ENCODE results near the gene SLC30A1. TPM values are rescaled to one million over a fixed set of nuclear protein-coding genes. Genes with fewer than 3 reads are reported as not detected.

The SLC30A1 gene
- total and polyA plus RNA-seq, 2 of the 13 experiments (the other 11 are each of a cell fraction or from before 2014, with no cell fraction given) = 5.9 to 24.4 TPM

- TF ChIP-seq, protein P1, sequence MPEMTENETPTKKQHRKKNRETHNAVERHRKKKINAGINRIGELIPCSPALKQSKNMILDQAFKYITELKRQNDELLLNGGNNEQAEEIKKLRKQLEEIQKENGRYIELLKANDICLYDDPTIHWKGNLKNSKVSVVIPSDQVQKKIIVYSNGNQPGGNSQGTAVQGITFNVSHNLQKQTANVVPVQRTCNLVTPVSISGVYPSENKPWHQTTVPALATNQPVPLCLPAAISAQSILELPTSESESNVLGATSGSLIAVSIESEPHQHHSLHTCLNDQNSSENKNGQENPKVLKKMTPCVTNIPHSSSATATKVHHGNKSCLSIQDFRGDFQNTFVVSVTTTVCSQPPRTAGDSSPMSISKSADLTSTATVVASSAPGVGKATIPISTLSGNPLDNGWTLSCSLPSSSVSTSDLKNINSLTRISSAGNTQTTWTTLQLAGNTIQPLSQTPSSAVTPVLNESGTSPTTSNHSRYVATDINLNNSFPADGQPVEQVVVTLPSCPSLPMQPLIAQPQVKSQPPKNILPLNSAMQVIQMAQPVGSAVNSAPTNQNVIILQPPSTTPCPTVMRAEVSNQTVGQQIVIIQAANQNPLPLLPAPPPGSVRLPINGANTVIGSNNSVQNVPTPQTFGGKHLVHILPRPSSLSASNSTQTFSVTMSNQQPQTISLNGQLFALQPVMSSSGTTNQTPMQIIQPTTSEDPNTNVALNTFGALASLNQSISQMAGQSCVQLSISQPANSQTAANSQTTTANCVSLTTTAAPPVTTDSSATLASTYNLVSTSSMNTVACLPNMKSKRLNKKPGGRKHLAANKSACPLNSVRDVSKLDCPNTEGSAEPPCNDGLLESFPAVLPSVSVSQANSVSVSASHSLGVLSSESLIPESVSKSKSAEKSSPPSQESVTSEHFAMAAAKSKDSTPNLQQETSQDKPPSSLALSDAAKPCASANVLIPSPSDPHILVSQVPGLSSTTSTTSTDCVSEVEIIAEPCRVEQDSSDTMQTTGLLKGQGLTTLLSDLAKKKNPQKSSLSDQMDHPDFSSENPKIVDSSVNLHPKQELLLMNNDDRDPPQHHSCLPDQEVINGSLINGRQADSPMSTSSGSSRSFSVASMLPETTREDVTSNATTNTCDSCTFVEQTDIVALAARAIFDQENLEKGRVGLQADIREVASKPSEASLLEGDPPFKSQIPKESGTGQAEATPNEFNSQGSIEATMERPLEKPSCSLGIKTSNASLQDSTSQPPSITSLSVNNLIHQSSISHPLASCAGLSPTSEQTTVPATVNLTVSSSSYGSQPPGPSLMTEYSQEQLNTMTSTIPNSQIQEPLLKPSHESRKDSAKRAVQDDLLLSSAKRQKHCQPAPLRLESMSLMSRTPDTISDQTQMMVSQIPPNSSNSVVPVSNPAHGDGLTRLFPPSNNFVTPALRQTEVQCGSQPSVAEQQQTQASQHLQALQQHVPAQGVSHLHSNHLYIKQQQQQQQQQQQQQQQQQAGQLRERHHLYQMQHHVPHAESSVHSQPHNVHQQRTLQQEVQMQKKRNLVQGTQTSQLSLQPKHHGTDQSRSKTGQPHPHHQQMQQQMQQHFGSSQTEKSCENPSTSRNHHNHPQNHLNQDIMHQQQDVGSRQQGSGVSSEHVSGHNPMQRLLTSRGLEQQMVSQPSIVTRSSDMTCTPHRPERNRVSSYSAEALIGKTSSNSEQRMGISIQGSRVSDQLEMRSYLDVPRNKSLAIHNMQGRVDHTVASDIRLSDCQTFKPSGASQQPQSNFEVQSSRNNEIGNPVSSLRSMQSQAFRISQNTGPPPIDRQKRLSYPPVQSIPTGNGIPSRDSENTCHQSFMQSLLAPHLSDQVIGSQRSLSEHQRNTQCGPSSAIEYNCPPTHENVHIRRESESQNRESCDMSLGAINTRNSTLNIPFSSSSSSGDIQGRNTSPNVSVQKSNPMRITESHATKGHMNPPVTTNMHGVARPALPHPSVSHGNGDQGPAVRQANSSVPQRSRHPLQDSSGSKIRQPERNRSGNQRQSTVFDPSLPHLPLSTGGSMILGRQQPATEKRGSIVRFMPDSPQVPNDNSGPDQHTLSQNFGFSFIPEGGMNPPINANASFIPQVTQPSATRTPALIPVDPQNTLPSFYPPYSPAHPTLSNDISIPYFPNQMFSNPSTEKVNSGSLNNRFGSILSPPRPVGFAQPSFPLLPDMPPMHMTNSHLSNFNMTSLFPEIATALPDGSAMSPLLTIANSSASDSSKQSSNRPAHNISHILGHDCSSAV (CRISPR knock-in tag; IDR thresholded peaks at IDR 0.05; ENCODE audit: borderline replicate concordance) = no peak
- TF ChIP-seq HOXA7 (CRISPR knock-in tag; IDR thresholded peaks at IDR 0.05) = no peak
- peak; percentile 51 for TF ChIP-seq ZNF891 (CRISPR knock-in tag; IDR thresholded peaks at IDR 0.05)
- peak; percentile 37; the same call in 1 of the 2 replicates for TF ChIP-seq THAP8 (CRISPR knock-in tag; IDR thresholded peaks at IDR 0.05; ENCODE audit: borderline replicate concordance)
- peak; percentile 84 for TF ChIP-seq UBTF (CRISPR knock-in tag; IDR thresholded peaks at IDR 0.05)
- peak in 1 of 2 experiments; percentile 47; a peak in 1 of 4 replicates for TF ChIP-seq POLR2A (IDR thresholded peaks at IDR 0.05; ENCODE audit: insufficient read depth in 1 of 2, low read depth in 2 of 2, low read length in 2 of 2)
- TF ChIP-seq GPBP1L1 (CRISPR knock-in tag; IDR thresholded peaks at IDR 0.05) = no peak
- TF ChIP-seq GFI1 (CRISPR knock-in tag; IDR thresholded peaks at IDR 0.05; ENCODE audit: borderline replicate concordance) = peak; percentile 90
- no peak; the same call in 1 of the 2 replicates for TF ChIP-seq HDAC2 (CRISPR knock-in tag; IDR thresholded peaks at IDR 0.05)
- no peak for TF ChIP-seq FOSL1 (CRISPR knock-in tag; IDR thresholded peaks at IDR 0.05; ENCODE audit: borderline replicate concordance)
- no peak for TF ChIP-seq XBP1 (CRISPR knock-in tag; IDR thresholded peaks at IDR 0.05)
- no peak for TF ChIP-seq ZBTB20 (CRISPR knock-in tag; IDR thresholded peaks at IDR 0.05; ENCODE audit: borderline replicate concordance, low read depth)
- no peak for TF ChIP-seq ZNF224 (CRISPR knock-in tag; IDR thresholded peaks at IDR 0.05)
- 0 out of 2 replicates have a peak, but pooled peaks have one; percentile 30 for TF ChIP-seq MEF2D (CRISPR knock-in tag; IDR thresholded peaks at IDR 0.05)
- no peak for TF ChIP-seq ZNF83 (CRISPR knock-in tag; IDR thresholded peaks at IDR 0.05; ENCODE audit: borderline replicate concordance)
- peak; percentile 51 for TF ChIP-seq ZSCAN31 (CRISPR knock-in tag; IDR thresholded peaks at IDR 0.05; ENCODE audit: low read depth)
Observed at GRCh38 chr1:211577819-211578639, 932 bp downstream of the SLC30A1 start (continued).

All from HepG2 (cell line).